Measurements from ENCODE around the gene ZNF641.

DNA sequence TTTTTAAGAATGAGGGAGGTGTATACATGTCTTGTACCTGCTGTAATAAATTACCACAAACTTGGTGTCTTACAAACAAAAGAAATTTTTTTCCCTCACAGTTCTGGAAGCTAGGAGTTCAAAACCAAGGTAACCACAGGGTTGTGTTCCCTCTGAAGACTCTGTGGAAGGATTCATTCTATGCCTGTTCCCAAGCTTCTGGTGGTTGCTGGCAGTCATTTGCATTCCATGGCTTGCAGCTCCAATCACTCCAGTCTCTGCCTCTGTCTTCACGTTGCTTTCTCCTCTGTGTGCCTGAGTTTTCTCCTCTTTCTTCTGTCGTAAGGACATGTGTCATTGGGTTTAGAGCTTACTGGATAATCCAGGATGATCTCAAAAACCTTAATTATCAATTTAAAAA, 15.4 kb upstream of the ZNF641 start:
- TF ChIP-seq, protein P1, sequence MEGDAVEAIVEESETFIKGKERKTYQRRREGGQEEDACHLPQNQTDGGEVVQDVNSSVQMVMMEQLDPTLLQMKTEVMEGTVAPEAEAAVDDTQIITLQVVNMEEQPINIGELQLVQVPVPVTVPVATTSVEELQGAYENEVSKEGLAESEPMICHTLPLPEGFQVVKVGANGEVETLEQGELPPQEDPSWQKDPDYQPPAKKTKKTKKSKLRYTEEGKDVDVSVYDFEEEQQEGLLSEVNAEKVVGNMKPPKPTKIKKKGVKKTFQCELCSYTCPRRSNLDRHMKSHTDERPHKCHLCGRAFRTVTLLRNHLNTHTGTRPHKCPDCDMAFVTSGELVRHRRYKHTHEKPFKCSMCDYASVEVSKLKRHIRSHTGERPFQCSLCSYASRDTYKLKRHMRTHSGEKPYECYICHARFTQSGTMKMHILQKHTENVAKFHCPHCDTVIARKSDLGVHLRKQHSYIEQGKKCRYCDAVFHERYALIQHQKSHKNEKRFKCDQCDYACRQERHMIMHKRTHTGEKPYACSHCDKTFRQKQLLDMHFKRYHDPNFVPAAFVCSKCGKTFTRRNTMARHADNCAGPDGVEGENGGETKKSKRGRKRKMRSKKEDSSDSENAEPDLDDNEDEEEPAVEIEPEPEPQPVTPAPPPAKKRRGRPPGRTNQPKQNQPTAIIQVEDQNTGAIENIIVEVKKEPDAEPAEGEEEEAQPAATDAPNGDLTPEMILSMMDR (IDR thresholded peaks at IDR 0.05), result no peak
- TF ChIP-seq POLR2AphosphoS5 (IDR thresholded peaks at IDR 0.05), result no peak
- no peak for TF ChIP-seq EP300 (IDR thresholded peaks at IDR 0.05)
